A549 (cell line): ENCODE measurements around the gene MUCL3.

ENCODE experiments used
- EHMT2 ChIP-seq: fragments of 200-600 bp; sonication (generic); IDR thresholded peaks from 2 replicates; pipeline ENCODE4 v1.6.1; 2016; ENCODE audit warnings: antibody characterized with exemption, low read depth, mild to moderate bottlenecking, moderate library complexity
- EP300 ChIP-seq, 2 experiments: fragments of >200 bp; sonication (Bioruptor Twin); formaldehyde crosslinking; IDR thresholded peaks; 2 replicates in 1 of 2; 3 replicates in 1 of 2; pipeline ENCODE4 v1.6.1; 2016 to 2017
- POLR2A ChIP-seq: IDR thresholded peaks from 2 replicates; pipeline ENCODE4 v1.6.1; 2012; ENCODE audit warnings: mild to moderate bottlenecking, low read length
- RAD21 ChIP-seq, 2 experiments: fragments of >200 bp in 1 of 2; sonication (Bioruptor Twin) in 1 of 2; formaldehyde crosslinking in 1 of 2; IDR thresholded peaks in 1 of 2; conservative IDR thresholded peaks in 1 of 2; 2 replicates in 1 of 2; 3 replicates in 1 of 2; pipeline ENCODE4 v1.6.1; 2012 to 2018; ENCODE audit warnings: inconsistent platforms in 1 of 2
- RARB ChIP-seq: fragments of 250-450 bp; sonication (Bioruptor Pico); IDR thresholded peaks from 2 replicates; pipeline ENCODE4 v1.8.0; 2021; ENCODE audit warnings: mild to moderate bottlenecking, moderate library complexity
- RFX5 ChIP-seq: fragments of 450-650 bp; IDR thresholded peaks from 2 replicates; pipeline ENCODE4 v1.7.1; 2014; ENCODE audit warnings: antibody characterized with exemption, mild to moderate bottlenecking, moderate library complexity
- RNF2 ChIP-seq: fragments of 200-600 bp; sonication (generic); IDR thresholded peaks from 2 replicates; pipeline ENCODE4 v1.6.1; 2016; ENCODE audit warnings: low read depth, mild to moderate bottlenecking, antibody characterized with exemption, moderate library complexity, borderline replicate concordance
- TFCP2L1 ChIP-seq: fragments of 250-450 bp; sonication (Bioruptor Pico); IDR thresholded peaks from 2 replicates; pipeline ENCODE4 v1.5.0; 2021; ENCODE audit warnings: mild to moderate bottlenecking
- TP53 ChIP-seq: fragments of 250-450 bp; sonication (Bioruptor Pico); IDR thresholded peaks from 2 replicates; pipeline ENCODE4 v1.5.0; 2021; ENCODE audit warnings: mild to moderate bottlenecking, moderate library complexity
- ZFP36 ChIP-seq: fragments of 450-650 bp; IDR thresholded peaks from 2 replicates; pipeline ENCODE4 v1.6.1; 2014; ENCODE audit warnings: borderline replicate concordance; ENCODE audit not compliant: partially characterized antibody
- TF ChIP-seq, protein P1 (sequence below): fragments of >200 bp; sonication (Bioruptor Twin); formaldehyde crosslinking; IDR thresholded peaks from 3 replicates; pipeline ENCODE4 v1.5.1; 2016
- TF ChIP-seq, protein P2 (sequence below): fragments of 200-600 bp; sonication (generic); IDR thresholded peaks from 2 replicates; pipeline ENCODE4 v1.6.1; 2016; ENCODE audit warnings: antibody characterized with exemption, mild to moderate bottlenecking, moderate library complexity
- TF ChIP-seq, protein P3 (sequence below): IDR thresholded peaks from 2 replicates; pipeline ENCODE4 v1.6.1; 2012

DNA sequence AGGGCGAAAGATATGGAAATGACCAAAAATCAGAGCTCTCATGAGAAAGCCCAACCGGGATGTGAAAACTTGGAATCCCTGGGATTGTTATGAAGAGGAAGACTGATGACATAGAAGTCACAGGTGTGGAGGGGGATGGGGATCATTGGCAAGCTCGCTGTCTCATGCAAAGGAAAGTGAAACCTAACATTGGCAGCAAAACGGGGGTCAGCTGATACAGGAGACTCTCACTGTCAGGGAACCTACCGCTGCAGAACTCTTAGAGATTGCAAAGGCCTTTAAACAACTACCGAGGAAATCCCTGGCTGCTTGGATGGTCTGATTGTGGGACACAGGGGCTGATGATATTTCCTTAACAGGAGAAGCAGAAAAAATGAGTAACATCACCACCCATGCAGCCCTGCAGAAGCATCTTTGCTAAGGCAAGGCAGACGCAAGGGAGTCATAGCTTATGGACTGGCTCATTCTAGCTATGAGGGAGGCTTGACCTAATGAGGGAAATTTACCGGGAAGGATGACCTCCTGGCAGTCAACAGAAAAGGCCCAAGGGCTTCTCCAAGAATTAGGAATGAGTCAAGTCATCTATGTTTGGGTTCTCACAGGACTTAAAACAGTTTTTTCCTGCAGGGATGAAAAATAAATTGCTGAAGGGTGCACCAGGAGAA lies 49.8 kb downstream of the MUCL3 start:
- TF ChIP-seq, protein P1, sequence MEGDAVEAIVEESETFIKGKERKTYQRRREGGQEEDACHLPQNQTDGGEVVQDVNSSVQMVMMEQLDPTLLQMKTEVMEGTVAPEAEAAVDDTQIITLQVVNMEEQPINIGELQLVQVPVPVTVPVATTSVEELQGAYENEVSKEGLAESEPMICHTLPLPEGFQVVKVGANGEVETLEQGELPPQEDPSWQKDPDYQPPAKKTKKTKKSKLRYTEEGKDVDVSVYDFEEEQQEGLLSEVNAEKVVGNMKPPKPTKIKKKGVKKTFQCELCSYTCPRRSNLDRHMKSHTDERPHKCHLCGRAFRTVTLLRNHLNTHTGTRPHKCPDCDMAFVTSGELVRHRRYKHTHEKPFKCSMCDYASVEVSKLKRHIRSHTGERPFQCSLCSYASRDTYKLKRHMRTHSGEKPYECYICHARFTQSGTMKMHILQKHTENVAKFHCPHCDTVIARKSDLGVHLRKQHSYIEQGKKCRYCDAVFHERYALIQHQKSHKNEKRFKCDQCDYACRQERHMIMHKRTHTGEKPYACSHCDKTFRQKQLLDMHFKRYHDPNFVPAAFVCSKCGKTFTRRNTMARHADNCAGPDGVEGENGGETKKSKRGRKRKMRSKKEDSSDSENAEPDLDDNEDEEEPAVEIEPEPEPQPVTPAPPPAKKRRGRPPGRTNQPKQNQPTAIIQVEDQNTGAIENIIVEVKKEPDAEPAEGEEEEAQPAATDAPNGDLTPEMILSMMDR = no peak
- TF ChIP-seq EHMT2 = no peak
- TF ChIP-seq ZFP36 = no peak
- no peak for TF ChIP-seq RAD21 (conservative IDR thresholded peaks at IDR 0.05 in 1 of 2, IDR thresholded peaks at IDR 0.05 in 1 of 2)
- no peak for TF ChIP-seq EP300 (IDR thresholded peaks at IDR 0.05)
- TF ChIP-seq RFX5 = no peak
- TF ChIP-seq TFCP2L1 = no peak
- TF ChIP-seq, protein P2, sequence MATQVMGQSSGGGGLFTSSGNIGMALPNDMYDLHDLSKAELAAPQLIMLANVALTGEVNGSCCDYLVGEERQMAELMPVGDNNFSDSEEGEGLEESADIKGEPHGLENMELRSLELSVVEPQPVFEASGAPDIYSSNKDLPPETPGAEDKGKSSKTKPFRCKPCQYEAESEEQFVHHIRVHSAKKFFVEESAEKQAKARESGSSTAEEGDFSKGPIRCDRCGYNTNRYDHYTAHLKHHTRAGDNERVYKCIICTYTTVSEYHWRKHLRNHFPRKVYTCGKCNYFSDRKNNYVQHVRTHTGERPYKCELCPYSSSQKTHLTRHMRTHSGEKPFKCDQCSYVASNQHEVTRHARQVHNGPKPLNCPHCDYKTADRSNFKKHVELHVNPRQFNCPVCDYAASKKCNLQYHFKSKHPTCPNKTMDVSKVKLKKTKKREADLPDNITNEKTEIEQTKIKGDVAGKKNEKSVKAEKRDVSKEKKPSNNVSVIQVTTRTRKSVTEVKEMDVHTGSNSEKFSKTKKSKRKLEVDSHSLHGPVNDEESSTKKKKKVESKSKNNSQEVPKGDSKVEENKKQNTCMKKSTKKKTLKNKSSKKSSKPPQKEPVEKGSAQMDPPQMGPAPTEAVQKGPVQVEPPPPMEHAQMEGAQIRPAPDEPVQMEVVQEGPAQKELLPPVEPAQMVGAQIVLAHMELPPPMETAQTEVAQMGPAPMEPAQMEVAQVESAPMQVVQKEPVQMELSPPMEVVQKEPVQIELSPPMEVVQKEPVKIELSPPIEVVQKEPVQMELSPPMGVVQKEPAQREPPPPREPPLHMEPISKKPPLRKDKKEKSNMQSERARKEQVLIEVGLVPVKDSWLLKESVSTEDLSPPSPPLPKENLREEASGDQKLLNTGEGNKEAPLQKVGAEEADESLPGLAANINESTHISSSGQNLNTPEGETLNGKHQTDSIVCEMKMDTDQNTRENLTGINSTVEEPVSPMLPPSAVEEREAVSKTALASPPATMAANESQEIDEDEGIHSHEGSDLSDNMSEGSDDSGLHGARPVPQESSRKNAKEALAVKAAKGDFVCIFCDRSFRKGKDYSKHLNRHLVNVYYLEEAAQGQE = no peak
- no peak for TF ChIP-seq RARB
- TF ChIP-seq, protein P3, sequence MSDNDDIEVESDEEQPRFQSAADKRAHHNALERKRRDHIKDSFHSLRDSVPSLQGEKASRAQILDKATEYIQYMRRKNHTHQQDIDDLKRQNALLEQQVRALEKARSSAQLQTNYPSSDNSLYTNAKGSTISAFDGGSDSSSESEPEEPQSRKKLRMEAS = no peak
- no peak for TF ChIP-seq RNF2
- no peak for TF ChIP-seq POLR2A
- no peak for TF ChIP-seq TP53 (CRISPR knock-in tag)
